NT2/D1 (cell line): ENCODE measurements around the gene RNLS.

Experiments
- YY1 ChIP-seq: IDR thresholded peaks from 2 replicates; pipeline ENCODE4 v1.6.1; 2011; ENCODE audit not compliant: insufficient read length, insufficient read depth
- ZNF274 ChIP-seq: IDR thresholded peaks from 2 replicates; pipeline ENCODE4 v1.6.1; 2011; ENCODE audit warnings: mild to moderate bottlenecking, low read depth, low read length

DNA sequence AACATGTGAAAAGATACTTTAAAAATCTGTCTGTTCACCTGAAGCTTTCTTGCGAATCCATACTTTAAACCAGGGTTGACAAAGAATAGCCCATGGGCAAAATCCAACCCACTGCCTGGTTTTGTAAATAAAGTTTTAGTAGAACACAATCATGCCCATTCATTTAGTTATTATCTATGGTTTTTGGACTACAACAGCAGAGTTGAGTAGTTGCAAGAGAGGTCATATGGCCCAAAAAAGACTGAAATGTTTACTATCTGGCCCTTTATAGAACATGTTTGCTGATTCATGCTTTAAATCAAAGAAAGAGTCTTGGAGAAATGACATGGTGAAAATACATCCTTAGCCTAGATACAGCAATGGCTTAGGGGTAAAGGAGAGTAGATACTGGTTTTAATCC, 356.2 kb downstream of the RNLS start:
- TF ChIP-seq YY1 (no peak), ZNF274 (no peak)
